HG03571 (cell line): ENCODE results near the gene LPCAT1.
"Not testable (repeated sequence)": the region's sequence is repeated elsewhere in the genome, so short reads cannot be mapped to it uniquely, and the experiment has no call there.

Experiments used
- ATAC-seq: cut with Tn5 transposase; IDR thresholded peaks from one replicate; pipeline ENCODE4 v1.9.1; 2021; ENCODE audit not compliant: unreplicated experiment

The LPCAT1 gene

DNA sequence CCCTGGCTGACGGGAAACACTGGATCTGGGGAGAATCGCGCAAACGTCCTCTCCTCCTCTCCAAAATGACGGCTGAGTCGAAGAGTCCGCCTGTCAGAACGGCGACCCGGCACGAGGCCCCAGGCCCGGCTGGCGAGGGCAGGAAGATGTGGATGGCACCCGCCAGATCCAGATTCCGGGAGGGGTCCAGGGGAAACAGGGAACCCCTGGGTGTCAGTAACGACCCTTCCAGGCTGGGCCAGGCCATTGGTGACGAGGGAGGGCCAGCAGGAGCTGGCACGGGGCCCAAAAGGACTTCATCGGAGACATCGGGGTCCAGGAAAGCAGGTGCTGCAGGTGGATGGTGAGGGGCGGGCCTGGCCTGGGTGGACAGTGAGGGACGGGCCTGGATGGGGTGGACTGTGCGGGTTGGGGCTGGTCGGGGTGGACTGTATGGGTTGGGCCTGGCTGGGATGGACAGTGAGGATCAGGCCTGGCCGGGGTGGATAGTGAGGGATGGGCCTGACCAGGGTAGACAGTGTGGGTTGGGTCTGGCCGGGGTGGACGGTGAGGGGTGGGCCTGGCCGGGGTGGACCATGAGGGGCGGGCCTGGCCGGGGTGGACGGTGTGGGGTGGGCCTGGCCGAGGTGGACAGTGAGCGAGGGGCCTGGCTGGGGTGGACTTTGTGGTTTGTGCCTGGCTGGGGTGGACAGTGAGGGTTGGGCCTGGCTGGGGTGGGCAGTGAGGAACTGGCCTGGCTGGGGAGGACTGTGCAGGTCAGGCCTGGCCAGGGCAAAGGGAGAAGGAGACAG is 92.5 kb downstream of the LPCAT1 start:
- ATAC-seq = no peak

GRCh38 chr5:1430121-1430795 is 93.5 kb downstream of the LPCAT1 start:
- ATAC-seq = no peak

DNA sequence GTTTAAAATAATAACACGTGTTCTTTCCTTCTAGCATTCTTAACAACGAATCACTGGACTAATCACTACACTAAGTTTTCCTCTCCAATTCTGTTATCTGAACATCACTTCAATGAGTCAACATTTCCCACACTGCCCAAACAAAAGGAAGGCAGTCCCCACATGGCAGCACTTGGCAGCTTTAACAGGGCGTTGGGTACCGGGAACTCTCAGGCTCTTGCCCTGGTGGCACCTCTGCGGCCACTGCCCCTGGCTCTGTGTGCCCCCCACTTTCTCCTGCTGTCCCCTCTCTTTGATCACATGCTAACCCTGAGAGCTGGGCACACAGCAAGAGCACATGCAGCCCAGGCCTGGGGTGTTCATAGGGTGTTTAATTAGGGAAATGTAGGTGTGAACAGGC is 94.3 kb downstream of the LPCAT1 start:
- no peak for ATAC-seq

DNA sequence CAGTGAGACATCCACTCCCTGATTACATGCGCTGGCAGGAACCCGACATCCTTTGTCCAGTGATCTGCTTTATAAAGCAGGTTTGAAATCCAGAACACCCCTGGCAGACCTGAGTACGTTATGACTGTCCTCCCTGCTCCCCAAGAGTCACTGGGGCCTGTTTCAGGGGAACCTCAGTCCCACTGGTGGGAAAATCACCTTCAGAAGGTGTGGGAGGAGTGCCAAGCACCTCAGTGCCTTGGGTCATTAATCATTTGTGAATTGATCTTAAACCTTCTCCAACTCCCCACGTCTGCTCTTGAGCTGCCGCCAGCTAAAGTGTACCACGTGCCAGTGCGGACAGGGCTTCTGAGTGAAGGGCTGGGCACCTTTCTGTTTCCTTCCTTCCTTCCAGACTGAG is 94.7 kb downstream of the LPCAT1 start:
- no peak for ATAC-seq

- ATAC-seq = no peak
Observed at GRCh38 chr5:1428107-1428506, 95.7 kb downstream of the LPCAT1 start.

- ATAC-seq = no peak
Observed at GRCh38 chr5:1424716-1425115, 99.0 kb downstream of the LPCAT1 start.

- no peak for ATAC-seq
Observed at GRCh38 chr5:1423901-1424603, 99.7 kb downstream of the LPCAT1 start.

DNA sequence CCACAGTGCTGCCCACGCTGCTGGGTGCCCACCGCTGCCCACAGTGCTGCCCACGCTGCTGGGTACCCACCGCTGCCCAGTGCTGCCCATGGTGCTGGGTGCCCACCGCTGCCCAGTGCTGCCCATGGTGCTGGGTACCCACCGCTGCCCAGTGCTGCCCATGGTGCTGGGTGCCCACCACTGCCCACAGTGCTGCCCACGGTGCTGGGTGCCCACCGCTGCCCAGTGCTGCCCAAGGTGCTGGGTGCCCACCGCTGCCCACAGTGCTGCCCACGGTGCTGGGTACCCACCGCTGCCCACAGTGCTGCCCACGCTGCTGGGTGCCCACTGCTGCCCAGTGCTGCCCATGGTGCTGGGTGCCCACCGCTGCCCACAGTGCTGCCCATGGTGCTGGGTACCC is 101.2 kb downstream of the LPCAT1 start:
- not testable (repeated sequence) for ATAC-seq

DNA sequence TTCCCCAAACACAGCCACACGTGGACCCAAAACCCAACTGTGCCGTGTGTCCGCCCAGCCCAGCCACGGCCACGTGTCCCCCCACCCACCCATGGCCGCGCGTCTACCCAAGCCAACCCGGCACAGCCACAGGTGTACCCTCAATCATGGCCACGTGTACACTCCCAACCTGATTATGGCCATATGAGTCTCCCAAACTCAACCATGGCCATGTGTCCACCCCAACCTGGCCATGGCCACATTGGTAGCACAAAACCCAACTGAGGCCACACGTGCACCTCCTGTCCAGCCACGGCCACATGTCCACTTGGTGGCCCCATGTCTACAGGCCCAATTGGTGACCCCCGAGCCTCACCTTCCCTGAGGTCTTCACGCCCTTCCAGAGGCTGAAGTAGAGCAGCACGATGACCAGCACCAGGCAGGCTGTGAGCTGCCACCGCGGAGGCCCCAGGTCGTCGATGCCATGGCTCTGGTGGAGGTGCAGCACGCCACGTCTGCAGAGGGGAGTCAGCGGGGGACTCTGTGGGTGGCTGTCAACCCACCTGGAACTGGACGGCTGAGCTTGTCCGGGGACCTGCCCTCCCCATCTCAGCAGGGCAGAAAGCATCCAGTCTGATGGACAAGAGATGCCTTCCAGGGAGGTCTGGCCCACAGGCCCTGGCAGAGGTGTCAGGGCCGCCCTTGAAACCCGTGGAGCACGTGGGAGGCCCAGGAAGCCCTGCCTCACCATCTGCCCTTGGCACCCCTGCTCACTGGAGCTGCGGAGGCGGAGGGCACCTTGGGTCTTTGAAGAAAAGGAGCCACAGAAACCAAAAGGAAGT is 102.0 kb downstream of the LPCAT1 start:
- ATAC-seq = no peak

DNA sequence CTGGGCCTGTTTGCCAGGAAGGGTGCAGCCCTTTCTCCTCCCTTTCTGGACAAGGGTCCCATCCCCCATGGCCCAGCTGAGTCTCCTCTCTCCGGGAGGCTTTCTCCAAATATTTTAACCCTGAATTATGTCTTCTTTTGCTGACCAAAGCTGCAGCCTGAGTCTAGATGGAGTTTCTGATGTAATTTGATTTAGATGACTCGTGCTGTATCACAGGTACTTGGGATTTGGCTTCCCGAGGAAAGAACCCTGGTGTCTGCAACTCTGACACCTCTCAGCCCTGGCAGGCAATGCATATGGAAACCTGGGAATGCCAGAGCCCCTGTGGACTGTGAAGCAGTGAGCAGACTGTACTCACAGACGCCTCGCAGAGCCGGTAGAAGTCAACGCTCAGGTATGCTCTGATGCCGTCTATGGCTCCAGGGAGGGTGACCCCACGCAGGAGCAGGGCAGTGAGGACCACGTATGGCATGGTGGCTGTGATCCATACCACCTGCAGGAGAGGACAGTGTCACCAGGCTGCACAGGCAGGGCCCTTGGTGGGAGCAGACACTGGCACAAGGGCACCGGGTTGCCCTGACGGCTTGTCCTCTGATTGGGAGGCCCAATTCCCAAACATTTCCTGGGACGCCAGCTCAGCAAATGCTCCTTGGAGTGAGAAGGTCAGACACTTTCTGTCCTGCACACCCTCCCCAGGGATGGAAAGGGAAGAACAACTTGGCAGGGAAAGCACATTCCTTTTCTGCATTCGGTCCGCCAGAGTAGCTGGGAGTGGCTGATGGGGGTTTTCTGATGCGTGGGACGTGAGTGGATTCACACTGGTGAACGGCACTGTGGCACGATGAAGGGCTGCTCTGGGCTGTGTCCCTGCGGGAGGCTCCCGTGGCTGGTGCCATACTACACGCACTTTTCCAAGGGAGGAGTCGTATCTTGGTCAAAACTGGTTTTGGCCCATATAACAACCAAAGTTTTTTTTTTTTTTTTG is 103.3 kb downstream of the LPCAT1 start:
- ATAC-seq = no peak

DNA sequence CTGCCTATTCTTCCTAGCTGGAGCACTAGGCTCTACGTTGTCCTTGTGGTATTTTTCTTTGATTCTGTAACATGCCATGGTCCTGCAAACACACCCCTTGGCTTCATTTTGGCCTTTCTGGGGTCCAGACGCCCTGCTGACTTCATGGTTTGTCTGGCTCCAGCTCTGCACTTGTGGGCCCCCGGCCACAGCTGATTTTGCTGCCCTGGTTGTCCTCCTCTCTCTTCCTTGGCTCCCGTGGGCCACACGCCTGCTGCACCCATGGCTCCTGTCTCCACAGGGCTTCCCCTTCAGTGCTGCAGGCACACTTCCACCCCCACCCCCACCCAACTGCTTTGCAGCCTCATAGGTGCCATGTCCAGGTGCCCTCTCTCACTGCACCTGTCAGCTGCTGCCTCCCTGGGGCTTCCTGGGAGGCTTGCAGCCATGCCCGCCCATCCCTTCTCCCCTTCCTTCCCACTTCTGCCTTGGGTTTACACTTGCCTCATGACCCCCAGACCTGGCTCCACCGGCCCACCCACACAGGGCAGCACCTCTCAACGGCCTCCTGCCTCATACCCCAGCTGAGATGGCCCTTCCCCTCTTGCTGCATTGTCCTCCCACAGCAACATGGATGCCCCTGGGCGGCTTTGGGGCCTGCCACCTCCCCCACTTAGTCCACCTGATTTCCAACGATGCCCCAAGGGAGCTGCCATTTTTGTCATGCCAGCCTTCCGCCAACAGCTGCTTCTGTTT is 104.1 kb downstream of the LPCAT1 start:
- ATAC-seq = no peak

- no peak for ATAC-seq
Observed at GRCh38 chr5:1418921-1419280, 104.9 kb downstream of the LPCAT1 start.

- no peak for ATAC-seq
Observed at GRCh38 chr5:1418238-1418920, 105.4 kb downstream of the LPCAT1 start.

DNA sequence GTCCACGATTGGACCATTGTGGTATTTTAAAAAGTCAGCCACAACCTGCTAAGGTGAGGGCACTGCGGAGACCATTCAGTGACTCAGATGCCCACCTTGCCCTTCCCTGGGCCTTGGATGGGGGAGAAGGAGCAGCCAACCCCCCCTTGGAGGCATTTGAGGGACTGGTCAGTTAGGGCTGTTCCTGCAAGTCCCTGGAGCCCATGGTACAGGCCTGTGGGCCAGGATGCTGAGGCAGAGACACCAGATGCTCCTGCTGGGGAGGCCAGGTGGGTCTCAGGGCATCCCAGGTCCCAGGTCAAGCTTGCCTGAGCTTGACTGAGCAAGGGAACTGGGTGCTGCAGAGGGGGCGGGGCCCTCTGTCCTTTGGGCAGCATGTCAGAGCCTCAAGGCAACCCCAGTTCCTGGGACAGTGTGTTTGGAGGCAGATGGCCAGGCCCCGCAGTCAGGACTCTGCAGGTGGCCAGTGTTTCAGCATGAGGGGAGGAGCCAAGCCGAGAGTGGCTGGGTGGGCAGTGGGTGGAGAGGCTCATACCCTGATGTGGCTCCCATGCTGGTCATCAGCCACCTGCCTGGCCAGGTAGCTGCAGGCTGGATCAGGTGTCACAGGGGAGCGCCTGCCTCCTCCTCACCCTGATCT is 106.1 kb downstream of the LPCAT1 start:
- ATAC-seq = no peak

GRCh38 chr5:1416856-1417469 is 106.8 kb downstream of the LPCAT1 start:
- ATAC-seq = no peak

GRCh38 chr5:1415626-1416360 is 108.0 kb downstream of the LPCAT1 start:
- ATAC-seq = no peak

DNA sequence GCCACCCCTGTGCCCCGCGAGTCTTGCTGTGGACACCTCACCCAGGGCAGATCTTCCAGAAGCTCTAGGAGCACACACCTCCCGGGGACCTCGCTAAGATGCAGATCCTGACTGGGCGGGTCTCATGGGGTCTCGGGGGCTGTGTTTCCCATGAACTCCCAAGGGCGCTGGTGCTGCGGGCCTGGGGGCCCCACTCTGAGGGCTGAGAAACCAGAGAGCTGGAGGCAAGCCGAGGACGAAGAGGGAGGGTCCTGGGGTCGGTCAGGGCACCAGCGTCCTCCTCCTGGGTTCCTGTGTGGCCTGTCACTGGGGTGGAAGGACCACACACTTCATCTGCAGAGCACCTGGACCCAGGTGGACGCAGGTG is 108.7 kb downstream of the LPCAT1 start:
- ATAC-seq = no peak
